Trophoblast cell (in vitro differentiated cells and primary cell): ENCODE results near the gene PLA2G3.

ENCODE experiments used
- DNase-seq, 2 donors: peaks; one replicate each; pipeline ENCODE4 v3.0.0-alpha.2; 2016
- H2AFZ ChIP-seq: 2 replicates; pipeline ENCODE4 v1.6.1; 2013; ENCODE audit warnings: low read length, moderate library complexity, mild to moderate bottlenecking; ENCODE audit not compliant: insufficient read depth, poor library complexity
- H2AK5ac ChIP-seq: 2 replicates; pipeline ENCODE4 v1.6.1; 2013; ENCODE audit warnings: mild to moderate bottlenecking, low read length
- H2BK120ac ChIP-seq: 2 replicates; pipeline ENCODE4 v1.6.1; 2013; ENCODE audit warnings: low read length, mild to moderate bottlenecking, moderate library complexity; ENCODE audit not compliant: insufficient read depth, poor library complexity
- H2BK12ac ChIP-seq: 2 replicates; pipeline ENCODE4 v1.6.1; 2013; ENCODE audit warnings: mild to moderate bottlenecking, low read length, moderate library complexity
- H2BK5ac ChIP-seq: 2 replicates; pipeline ENCODE4 v1.6.1; 2013; ENCODE audit warnings: low read length, low read depth, moderate library complexity, mild to moderate bottlenecking; ENCODE audit not compliant: poor library complexity
- H3K14ac ChIP-seq: 2 replicates; pipeline ENCODE4 v1.6.1; 2013; ENCODE audit warnings: mild to moderate bottlenecking, low read length
- H3K18ac ChIP-seq: 2 replicates; pipeline ENCODE4 v1.6.1; 2013; ENCODE audit warnings: mild to moderate bottlenecking, low read length
- H3K23ac ChIP-seq: 2 replicates; pipeline ENCODE4 v1.6.1; 2013; ENCODE audit warnings: low read length
- H3K27ac ChIP-seq: 2 replicates; pipeline ENCODE4 v1.5.1; 2013; ENCODE audit warnings: low read depth, mild to moderate bottlenecking, inconsistent platforms, low read length, moderate library complexity
- H3K27me3 ChIP-seq: 2 replicates; pipeline ENCODE4 v1.6.1; 2013; ENCODE audit warnings: inconsistent platforms, mild to moderate bottlenecking, low read length, moderate library complexity; ENCODE audit not compliant: insufficient read depth
- H3K36me3 ChIP-seq, 2 experiments: 1 replicate in 1 of 2; 2 replicates in 1 of 2; pipeline ENCODE4 v1.6.1; 2013; ENCODE audit warnings: low read length in 2 of 2, mild to moderate bottlenecking in 2 of 2, moderate library complexity in 1 of 2; ENCODE audit not compliant: insufficient read depth in 2 of 2, control insufficient read depth in 1 of 2
- H3K4ac ChIP-seq: 2 replicates; pipeline ENCODE4 v1.6.1; 2013; ENCODE audit warnings: low read depth, mild to moderate bottlenecking, low read length, moderate library complexity
- H3K4me1 ChIP-seq, 2 experiments: 1 replicate in 1 of 2; 2 replicates in 1 of 2; pipeline ENCODE4 v1.6.1; 2013; ENCODE audit warnings: low read length in 2 of 2, mild to moderate bottlenecking in 2 of 2, moderate library complexity in 1 of 2; ENCODE audit not compliant: insufficient read depth in 2 of 2, control insufficient read depth in 1 of 2
- H3K4me2 ChIP-seq: 2 replicates; pipeline ENCODE4 v1.6.1; 2013; ENCODE audit warnings: inconsistent platforms, mild to moderate bottlenecking, low read length, moderate library complexity
- H3K4me3 ChIP-seq: 2 replicates; pipeline ENCODE4 v1.5.1; 2013; ENCODE audit warnings: mild to moderate bottlenecking, low read depth, low read length, inconsistent platforms
- H3K79me1 ChIP-seq: one replicate; pipeline ENCODE4 v1.6.1; 2013; ENCODE audit warnings: low read length
- H3K79me2 ChIP-seq: 2 replicates; pipeline ENCODE4 v1.6.1; 2013; ENCODE audit warnings: low read length, mild to moderate bottlenecking; ENCODE audit not compliant: control insufficient read depth, insufficient read depth, poor library complexity
- H3K9ac ChIP-seq: 2 replicates; pipeline ENCODE4 v1.6.1; 2013; ENCODE audit warnings: mild to moderate bottlenecking, low read length
- H3K9me3 ChIP-seq: 2 replicates; pipeline ENCODE4 v1.6.1; 2013; ENCODE audit warnings: low read depth, mild to moderate bottlenecking, control low read depth, inconsistent platforms, low read length; ENCODE audit not compliant: insufficient read depth
- H4K12ac ChIP-seq: 2 replicates; pipeline ENCODE4 v1.6.1; 2013; ENCODE audit warnings: low read depth, mild to moderate bottlenecking, low read length, moderate library complexity
- H4K8ac ChIP-seq: 2 replicates; pipeline ENCODE4 v1.6.1; 2013; ENCODE audit warnings: low read depth, mild to moderate bottlenecking, low read length, moderate library complexity
- H4K91ac ChIP-seq: one replicate; pipeline ENCODE4 v1.6.1; 2013; ENCODE audit warnings: low read depth, mild to moderate bottlenecking, low read length, moderate library complexity
- WGBS: extraction: QIAGEN DNeasy Blood & Tissue Kit; methylation state at CpG from one replicate; pipeline ENCODE4 v1.1.7; 2013; ENCODE audit warnings: missing lambda C conversion rate; ENCODE audit not compliant: insufficient read length, insufficient coverage; ENCODE audit errors: extremely low coverage; 5-methylcytosine and 5-hydroxymethylcytosine counted together

PLA2G3 gene

GRCh38 chr22:31095637-31096249, 44.6 kb downstream of the PLA2G3 start:
- Histone ChIP-seq H3K23ac (no peak overlapping the region), H3K14ac (no peak overlapping the region), H4K91ac (no peak overlapping the region), H3K4ac (no peak overlapping the region), H2BK120ac (no peak overlapping the region), H2AFZ (no peak overlapping the region), H3K4me1 (no peaks in the 10 kb centered on the region), H3K79me1 (no peaks in the 10 kb centered on the region), H3K9ac (no peak overlapping the region), H3K9me3 (peaks cover 2% of the 10 kb centered on the region), H2BK12ac (no peak overlapping the region), H3K18ac (no peak overlapping the region), H3K27me3 (no peaks in the 10 kb centered on the region), H2BK5ac (no peak overlapping the region), H3K27ac (no peak overlapping the region), H2AK5ac (no peak overlapping the region), H3K4me3 (no peak overlapping the region), H4K12ac (no peak overlapping the region), H3K36me3 (peaks cover 88 to 94% of the 10 kb centered on the region in 2 experiments), H3K4me2 (no peak overlapping the region), H3K79me2 (no peaks in the 10 kb centered on the region), H4K8ac (no peak overlapping the region)
- no peak for DNase-seq
- WGBS, result no CpG with 5 or more reads among the region's 3 CpGs

- H3K4me2 ChIP-seq, result no peak overlapping the region
- H3K23ac ChIP-seq, result no peak overlapping the region
- H3K4me1 ChIP-seq, result no peaks in the 10 kb centered on the region
- H3K4me3 ChIP-seq, result no peak overlapping the region
- H4K12ac ChIP-seq, result no peak overlapping the region
- peaks cover 2% of the 10 kb centered on the region for H3K9me3 ChIP-seq
- H3K36me3 ChIP-seq, result peaks cover 88 to 94% of the 10 kb centered on the region in 2 experiments
- no peaks in the 10 kb centered on the region for H3K79me1 ChIP-seq
- no peak overlapping the region for H3K14ac ChIP-seq
- DNase-seq, result no peak
- no peak overlapping the region for H4K8ac ChIP-seq
- no peak overlapping the region for H2AK5ac ChIP-seq
- H3K4ac ChIP-seq, result no peak overlapping the region
- H2BK12ac ChIP-seq, result no peak overlapping the region
- no peak overlapping the region for H2BK120ac ChIP-seq
- H3K27ac ChIP-seq, result no peak overlapping the region
- no peaks in the 10 kb centered on the region for H3K79me2 ChIP-seq
- H4K91ac ChIP-seq, result no peak overlapping the region
- no peak overlapping the region for H2AFZ ChIP-seq
- no peak overlapping the region for H2BK5ac ChIP-seq
- H3K18ac ChIP-seq, result no peak overlapping the region
- H3K27me3 ChIP-seq, result no peaks in the 10 kb centered on the region
- H3K9ac ChIP-seq, result no peak overlapping the region
- no CpG with 5 or more reads among the region's 7 CpGs for WGBS
These were observed 45.6 kb downstream of the PLA2G3 start for GRCh38 chr22:31094741-31095140.

GRCh38 chr22:31094021-31094551, 46.2 kb downstream of the PLA2G3 start:
- Histone ChIP-seq H3K14ac (no peak overlapping the region), H2AK5ac (no peak overlapping the region), H3K79me1 (no peaks in the 10 kb centered on the region), H3K4me1 (no peaks in the 10 kb centered on the region), H3K4me2 (no peak overlapping the region), H3K23ac (no peak overlapping the region), H2AFZ (no peak overlapping the region), H3K27me3 (no peaks in the 10 kb centered on the region), H3K18ac (no peak overlapping the region), H4K8ac (no peak overlapping the region), H3K27ac (no peak overlapping the region), H4K12ac (no peak overlapping the region), H4K91ac (no peak overlapping the region), H2BK12ac (no peak overlapping the region), H3K36me3 (peaks cover 88 to 94% of the 10 kb centered on the region in 2 experiments), H2BK5ac (no peak overlapping the region), H3K4ac (no peak overlapping the region), H3K79me2 (no peaks in the 10 kb centered on the region), H3K4me3 (no peak overlapping the region), H2BK120ac (no peak overlapping the region), H3K9ac (no peak overlapping the region), H3K9me3 (peaks cover 2% of the 10 kb centered on the region)
- DNase-seq, result no peak
- WGBS, result no CpG with 5 or more reads among the region's 5 CpGs

- H3K4me1 ChIP-seq, result no peaks in the 10 kb centered on the region
- H3K4me2 ChIP-seq, result no peak overlapping the region
- no peak overlapping the region for H3K4me3 ChIP-seq
- H3K79me1 ChIP-seq, result no peaks in the 10 kb centered on the region
- H2AK5ac ChIP-seq, result no peak overlapping the region
- H3K23ac ChIP-seq, result no peak overlapping the region
- no peaks in the 10 kb centered on the region for H3K27me3 ChIP-seq
- no peak overlapping the region for H4K12ac ChIP-seq
- no peak overlapping the region for H2AFZ ChIP-seq
- no peaks in the 10 kb centered on the region for H3K79me2 ChIP-seq
- H3K36me3 ChIP-seq, result peaks cover 89 to 95% of the 10 kb centered on the region in 2 experiments
- no peak overlapping the region for H4K91ac ChIP-seq
- H3K18ac ChIP-seq, result no peak overlapping the region
- H3K9me3 ChIP-seq, result peaks cover 2% of the 10 kb centered on the region
- no peak overlapping the region for H3K27ac ChIP-seq
- H3K9ac ChIP-seq, result no peak overlapping the region
- no peak overlapping the region for H2BK12ac ChIP-seq
- H2BK5ac ChIP-seq, result no peak overlapping the region
- H4K8ac ChIP-seq, result no peak overlapping the region
- no peak overlapping the region for H3K4ac ChIP-seq
- WGBS, result no CpG with 5 or more reads among the region's 33 CpGs
- H3K14ac ChIP-seq, result no peak overlapping the region
- no peak overlapping the region for H2BK120ac ChIP-seq
- no peak for DNase-seq
These were observed 47.0 kb downstream of the PLA2G3 start for GRCh38 chr22:31093086-31093850.
